ENCODE data around the gene C1S.
"Not testable (repeated sequence)": the region's sequence is repeated elsewhere in the genome, so short reads cannot be mapped to it uniquely, and the experiment has no call there.

Gene C1S

DNA sequence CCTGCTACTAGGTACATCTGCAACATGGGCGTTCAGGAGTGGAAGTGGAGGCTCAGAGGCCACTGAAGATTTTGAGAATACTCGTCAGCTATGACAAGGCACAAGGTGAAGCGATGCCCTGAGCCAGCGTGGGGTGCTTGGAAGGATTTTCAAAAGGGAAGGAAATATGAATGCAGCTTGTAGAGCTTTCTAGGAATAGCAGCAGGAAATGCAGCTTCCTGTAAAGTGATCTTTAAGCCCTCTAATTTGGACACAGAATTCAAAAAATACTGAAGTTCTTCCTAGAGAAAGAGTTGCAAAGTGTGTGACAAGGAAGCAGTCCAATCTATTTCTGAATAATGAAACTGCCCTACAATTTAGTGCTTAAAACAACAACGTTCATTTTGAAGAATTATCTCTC, 13.2 kb upstream of the C1S start:
- DNase-seq, result no peak

- not testable (repeated sequence) for DNase-seq
Observed at GRCh38 chr12:7049445-7049951, 11.0 kb upstream of the C1S start.

DNA sequence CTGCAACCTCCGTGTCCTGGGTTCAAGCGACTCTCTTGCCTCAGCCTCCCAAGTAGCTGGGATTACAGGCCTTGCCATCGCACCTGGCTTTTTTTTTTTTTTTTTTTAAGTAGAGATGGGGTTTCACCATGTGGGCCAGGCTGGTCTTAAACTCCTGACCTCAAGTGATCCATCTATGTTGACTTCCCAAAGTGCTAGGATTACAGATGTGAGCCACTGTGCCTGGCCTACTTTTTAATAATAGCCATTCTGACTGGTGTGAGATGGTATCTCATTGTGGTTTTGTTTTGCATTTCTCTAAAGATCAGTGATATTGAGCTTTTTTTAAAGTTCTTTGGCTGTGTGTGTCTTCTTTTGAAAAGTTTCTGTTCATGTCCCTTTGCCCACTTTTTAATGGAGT, 10.5 kb upstream of the C1S start:
- DNase-seq, result not testable (repeated sequence)

- DNase-seq, result no peak
Observed at GRCh38 chr12:7054925-7055324, 5.6 kb upstream of the C1S start.

DNA sequence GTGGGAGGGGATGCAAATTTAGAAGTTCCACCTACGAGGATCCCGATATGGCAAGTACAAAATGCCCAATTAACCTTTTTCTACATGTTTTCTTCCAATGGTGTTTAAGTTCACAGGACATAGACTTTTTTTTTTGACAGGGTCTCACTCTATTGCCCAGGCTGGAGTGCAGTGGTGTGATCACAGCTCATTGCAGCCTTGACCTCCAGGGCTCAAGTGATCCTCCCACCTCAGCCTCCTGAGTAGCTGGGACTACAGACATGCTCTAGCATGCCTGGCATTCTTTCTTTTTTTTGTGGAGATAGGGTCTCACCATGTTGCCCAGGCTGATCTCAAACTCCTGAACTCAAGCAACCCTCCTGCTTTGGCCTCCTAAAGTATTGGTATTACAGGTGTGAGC, 4.8 kb upstream of the C1S start:
- not testable (repeated sequence) for DNase-seq

- DNase-seq, result no peak
Observed at GRCh38 chr12:7058163-7058845, 2.2 kb upstream of the C1S start.

DNA sequence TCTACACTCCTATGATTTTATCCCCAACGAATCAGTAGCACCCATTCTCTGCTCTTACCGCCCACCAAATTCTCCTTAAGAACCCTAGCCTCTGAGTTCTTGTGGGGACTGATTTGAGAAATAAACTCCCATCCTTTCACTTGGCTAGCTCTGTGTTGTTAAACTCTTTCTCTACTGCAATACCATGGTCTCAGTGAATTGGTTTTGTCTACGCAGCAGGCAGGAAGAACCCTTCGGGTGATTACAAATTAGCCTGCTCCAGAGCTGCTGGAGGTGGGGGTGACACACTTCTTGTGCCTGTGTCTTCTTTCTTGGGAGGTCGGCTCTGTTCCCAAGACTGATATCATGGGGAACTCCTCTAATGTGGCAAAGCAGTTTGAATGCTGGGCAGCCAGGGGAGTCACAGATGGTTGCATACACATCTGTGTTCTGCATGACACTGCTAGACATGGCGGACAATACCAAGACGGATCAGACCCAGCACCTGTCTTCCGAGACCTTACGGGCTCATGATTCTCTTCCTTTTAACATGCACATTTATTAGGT, 1.6 kb upstream of the C1S start:
- no peak for DNase-seq

DNA sequence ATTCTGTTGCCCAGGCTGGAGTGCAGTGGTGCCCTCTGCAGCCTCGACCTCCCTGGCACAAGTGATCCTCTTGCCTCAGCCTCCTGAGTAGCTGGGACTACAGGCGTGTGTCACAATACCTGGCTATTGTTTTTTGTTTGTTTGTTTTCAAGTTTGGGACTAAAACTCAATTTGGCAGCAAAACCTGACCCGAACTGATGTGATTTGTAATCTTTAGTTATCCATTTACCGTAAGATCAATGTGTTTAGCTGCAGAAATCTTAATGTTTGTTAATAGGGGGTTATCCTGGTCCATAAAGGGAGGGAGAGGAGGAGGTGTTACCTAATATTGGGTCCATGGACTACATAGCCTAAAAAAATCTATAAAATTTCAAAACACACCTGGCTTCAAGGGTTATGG, 738 bp upstream of the C1S start:
- no peak for DNase-seq

GRCh38 chr12:7061138-7061537, 620 bp downstream of the C1S start:
- no peak for DNase-seq

- no peak for DNase-seq
Observed at GRCh38 chr12:7061596-7061995, 1.1 kb downstream of the C1S start.

DNA sequence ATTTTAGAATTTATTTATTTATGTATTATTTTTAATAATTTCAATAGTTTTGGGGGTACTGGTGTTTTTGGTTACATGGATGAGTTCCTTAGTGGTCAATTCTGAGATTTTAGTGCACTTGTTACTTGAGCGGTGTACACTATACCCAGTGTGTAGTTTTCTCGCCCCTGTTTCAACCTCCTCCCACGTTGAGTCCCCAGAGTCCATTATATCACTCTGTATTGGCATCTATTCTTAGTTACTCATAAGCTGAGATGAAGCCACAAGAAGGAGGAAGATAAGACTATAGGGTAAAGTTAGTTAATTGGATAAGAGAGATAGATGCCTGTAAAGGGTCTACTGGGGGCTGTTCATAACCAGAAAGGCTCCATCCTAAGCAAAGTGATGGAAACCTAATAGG, 4.0 kb downstream of the C1S start:
- DNase-seq, result no peak

DNA sequence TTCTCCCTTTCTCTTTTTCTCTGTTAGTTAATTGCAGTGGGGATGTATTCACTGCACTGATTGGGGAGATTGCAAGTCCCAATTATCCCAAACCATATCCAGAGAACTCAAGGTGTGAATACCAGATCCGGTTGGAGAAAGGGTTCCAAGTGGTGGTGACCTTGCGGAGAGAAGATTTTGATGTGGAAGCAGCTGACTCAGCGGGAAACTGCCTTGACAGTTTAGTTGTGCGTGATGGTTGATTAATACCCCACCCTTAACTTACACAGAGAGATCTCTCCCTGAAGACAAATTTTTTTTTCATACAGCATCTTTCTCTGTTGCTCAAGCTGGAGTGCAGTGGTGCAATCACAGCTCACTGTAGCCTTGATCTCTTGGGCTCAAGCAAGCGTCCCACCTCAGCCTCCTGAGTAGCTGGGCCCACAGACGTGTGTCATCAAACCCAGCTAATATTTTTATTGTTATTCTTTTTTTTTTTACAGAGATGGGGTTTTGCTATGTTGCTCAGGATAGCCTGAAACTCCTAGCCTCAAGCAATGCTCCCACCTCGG, 4.6 kb downstream of the C1S start:
- no peak for DNase-seq

GRCh38 chr12:7066596-7066995, 6.1 kb downstream of the C1S start:
- no peak for DNase-seq

DNA sequence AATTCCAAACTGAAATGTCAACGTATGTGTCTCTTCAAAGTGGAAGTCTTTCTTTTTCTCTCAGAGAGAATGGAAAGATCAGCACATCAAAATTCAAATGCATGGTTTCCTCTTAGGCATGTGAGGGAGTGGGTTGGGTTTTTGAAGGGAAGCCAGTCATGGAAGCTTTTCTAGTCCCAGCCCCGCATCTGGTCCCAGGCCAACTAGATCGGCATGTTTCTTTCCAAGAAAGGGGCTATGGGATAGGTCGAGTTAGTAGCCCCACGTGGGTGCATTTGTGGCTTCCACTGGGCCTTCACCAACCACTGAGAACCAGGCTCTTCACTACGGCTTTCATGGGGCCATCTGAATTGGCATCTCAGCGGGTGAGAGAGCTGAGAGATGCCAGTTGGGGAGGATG, 6.6 kb downstream of the C1S start:
- DNase-seq, result no peak

GRCh38 chr12:7068240-7068993, 7.9 kb downstream of the C1S start:
- DNase-seq, result no peak

DNA sequence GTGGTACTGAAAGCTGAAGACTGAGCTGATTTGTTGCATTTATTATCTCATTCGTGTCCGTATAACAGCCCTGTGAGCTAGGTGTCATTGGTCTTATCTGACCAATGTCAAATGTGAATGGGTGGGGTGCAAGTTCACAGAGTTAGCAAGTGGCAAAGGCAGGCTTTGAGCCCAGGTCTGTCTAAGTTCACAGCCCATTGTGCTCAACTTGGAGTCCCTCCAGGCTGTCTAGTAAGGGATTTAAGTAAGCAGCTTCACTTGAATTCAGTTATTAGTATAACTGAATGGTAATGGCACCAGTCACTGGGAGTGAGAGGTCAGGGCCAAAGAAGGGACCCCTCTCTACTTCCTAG, 8.5 kb downstream of the C1S start:
- no peak for DNase-seq

- no peak for DNase-seq
Observed at GRCh38 chr12:7069386-7069785, 8.9 kb downstream of the C1S start.

DNA sequence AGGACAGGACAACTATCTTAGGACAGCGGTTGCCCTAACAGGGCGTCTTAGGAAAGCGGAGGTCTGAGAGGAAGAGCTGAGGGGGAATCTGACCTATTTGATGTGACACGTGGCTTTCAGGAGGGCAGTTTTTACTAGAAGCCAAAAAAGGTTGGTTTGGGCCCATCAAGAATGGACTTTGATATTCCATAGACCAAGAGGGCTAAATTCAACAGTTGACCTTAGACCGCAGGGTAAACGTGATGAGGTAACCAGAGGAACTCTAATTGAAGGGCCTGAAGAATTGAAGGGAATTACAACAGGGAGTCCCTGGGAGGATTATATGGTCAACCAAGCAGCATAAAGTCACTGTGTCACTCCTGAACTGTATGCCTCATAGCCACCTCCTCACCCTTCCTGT, 11.5 kb downstream of the C1S start:
- DNase-seq, result no peak

DNA sequence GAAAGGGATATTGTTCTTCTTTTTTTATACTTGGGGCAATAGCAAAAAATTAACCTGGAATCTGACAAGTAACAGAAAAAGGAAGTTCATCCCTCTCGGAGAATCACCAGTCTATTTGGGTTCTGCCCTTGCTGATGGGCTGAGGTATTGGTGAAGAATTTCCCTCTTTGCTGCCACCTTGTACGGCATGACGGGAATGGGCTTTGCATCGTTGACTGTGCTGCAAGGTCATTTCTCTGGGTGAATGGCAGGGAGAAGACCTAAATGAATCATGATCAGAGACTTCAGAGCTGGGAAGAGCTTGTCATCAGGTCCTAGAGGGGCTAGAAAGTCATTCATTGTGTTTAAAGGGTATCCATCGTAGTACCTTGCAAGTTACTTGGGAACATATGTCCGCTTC, 12.0 kb downstream of the C1S start:
- no peak for DNase-seq

DNA sequence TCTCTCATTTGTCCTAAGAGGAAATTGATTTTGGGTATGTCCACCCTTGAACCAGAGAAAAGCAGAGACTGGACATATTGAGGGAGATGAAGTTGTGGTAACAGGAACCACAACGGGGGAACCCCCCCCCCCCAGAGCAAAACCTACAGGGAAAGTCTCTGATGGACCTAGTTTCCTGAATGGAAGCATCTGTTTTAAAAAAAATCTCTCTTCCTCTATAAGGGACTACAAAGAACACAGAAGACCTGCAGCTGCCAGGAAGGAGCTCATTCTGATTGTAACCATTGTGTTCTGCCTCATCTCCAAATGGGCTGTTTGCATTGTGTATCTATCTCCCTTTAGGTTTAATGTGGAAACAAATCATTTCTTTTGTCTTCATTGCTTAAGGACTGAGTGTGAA, 13.4 kb downstream of the C1S start:
- no peak for DNase-seq

- no peak for DNase-seq
Observed at GRCh38 chr12:7075518-7075917, 15.0 kb downstream of the C1S start.

GRCh38 chr12:7075939-7076338, 15.4 kb downstream of the C1S start:
- no peak for DNase-seq

- DNase-seq, result no peak
Observed at GRCh38 chr12:7076493-7076892, 16.0 kb downstream of the C1S start.

DNA sequence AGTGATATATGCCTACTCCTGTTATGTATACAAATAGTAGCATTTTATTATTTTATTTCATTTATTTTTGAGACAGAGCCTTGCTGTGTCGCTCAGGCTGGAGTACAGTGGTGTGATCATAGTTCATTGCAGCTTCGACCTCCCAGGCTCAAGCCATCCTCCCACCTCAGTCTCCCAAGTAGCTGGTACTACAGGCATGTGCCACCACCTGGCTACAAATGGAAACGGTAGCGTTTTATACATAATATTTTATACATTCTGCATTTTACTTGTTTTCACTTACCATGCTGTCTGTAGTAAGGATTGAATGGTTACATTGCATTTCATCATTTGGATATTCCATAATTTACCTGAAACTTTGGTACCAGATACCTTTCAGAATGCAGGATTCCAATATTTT, 17.6 kb downstream of the C1S start:
- no peak for DNase-seq

Measured in stimulated activated naive CD4-positive, alpha-beta T cell treated with Interleukin-2 at 50 U/mL for 16 hours (primary cell).